Heart left ventricle (tissue), 16 donors: ENCODE data around the gene P2RX3. TPM values are rescaled to one million over a fixed set of nuclear protein-coding genes. Genes with fewer than 3 reads are reported as not detected.

ENCODE experiments used
- ATAC-seq, 4 donors: fragments of 200-7000 bp; cut with Tn5 transposase; one replicate each; pipeline ENCODE4 v1.9.1; 2020 to 2022; ENCODE audit warnings: moderate library complexity in 4 of 4, mild to moderate bottlenecking in 3 of 4, moderate number of reproducible peaks in 1 of 4
- DNase-seq, 5 donors: peaks; one replicate each; pipeline ENCODE4 v3.0.0-alpha.2; 2020
- H3K27ac ChIP-seq, 12 donors: fragments of 200-600 bp; sonication (generic) in 4 of 12; one replicate each; pipeline versions ENCODE4 v1.5.0 to v1.8.0; 2016 to 2022; ENCODE audit warnings: mild to moderate bottlenecking in 2 of 12
- H3K27me3 ChIP-seq, 9 donors: fragments of 200-600 bp; sonication (generic) in 2 of 9; one replicate each; pipeline versions ENCODE4 v1.5.1 to v1.8.0; 2016 to 2022; ENCODE audit warnings: mild to moderate bottlenecking in 3 of 9
- H3K36me3 ChIP-seq, 9 donors: fragments of 200-600 bp; sonication (generic) in 2 of 9; one replicate each; pipeline versions ENCODE4 v1.5.0 to v1.8.0; 2018 to 2022; ENCODE audit warnings: mild to moderate bottlenecking in 2 of 9
- H3K4me1 ChIP-seq, 12 donors: fragments of 200-600 bp; sonication (generic) in 4 of 12; one replicate each; pipeline versions ENCODE4 v1.5.0 to v1.8.0; 2016 to 2022; ENCODE audit warnings: mild to moderate bottlenecking in 3 of 12
- H3K4me3 ChIP-seq, 12 donors: fragments of 200-600 bp; sonication (generic) in 4 of 12; one replicate each; pipeline versions ENCODE4 v1.5.0 to v1.8.0; 2017 to 2022; ENCODE audit warnings: mild to moderate bottlenecking in 9 of 12, moderate library complexity in 4 of 12
- H3K9me3 ChIP-seq, 12 donors: fragments of 200-600 bp; sonication (generic) in 4 of 12; one replicate each; pipeline versions ENCODE4 v1.5.0 to v1.8.0; 2016 to 2022; ENCODE audit warnings: mild to moderate bottlenecking in 1 of 12
- POLR2A ChIP-seq, 2 donors: fragments of 450-650 bp; IDR thresholded peaks; one replicate each; pipeline ENCODE4 v1.6.1; 2017; ENCODE audit warnings: antibody characterized with exemption in 2 of 2, mild to moderate bottlenecking in 2 of 2, moderate library complexity in 2 of 2
- WGBS, 4 donors: extraction: QIAGEN DNeasy Blood & Tissue Kit in 2 of 4; methylation state at CpG; one replicate each; pipeline versions ENCODE4 v1.1.5 to v1.1.7; 2013 to 2018; 5-methylcytosine and 5-hydroxymethylcytosine counted together
- intact Hi-C, 10 donors: fragments of 100-400 bp; cut with DNase I; formaldehyde crosslinking; loops; one replicate each; pipeline versions ENCODE4 v1.11.1 to v1.14.2; 2022
- polyA plus RNA-seq, 2 donors: library from polyadenylated mRNA; stranded (reverse); fragments of 200-250 nt; gene quantifications; one replicate each; pipeline ENCODE4 v1.2.3, GENCODE V29; 2013
- total RNA-seq, 9 donors: library from RNA; depleted of rRNA in 2 of 9; stranded (reverse); fragments of >200 nt in 2 of 9; fragmentation: NEBNext Ultra II Directional in 3 of 9; extraction: Animal tissue kit (Norgen Biotek cat#: 25700) in 3 of 9; gene quantifications; one replicate each; pipeline versions ENCODE4 v1.1.0 to v1.2.4, GENCODE V29; 2016 to 2023
- TF ChIP-seq, protein P1 (sequence below), 12 donors: fragments of 200-600 bp; sonication (generic) in 4 of 12; IDR thresholded peaks; one replicate each; pipeline versions ENCODE4 v1.5.0 to v1.8.0; 2018 to 2022; ENCODE audit warnings: antibody characterized with exemption in 12 of 12, mild to moderate bottlenecking in 5 of 12
- donor health status: ischemic (EF 13 %, LVEDD 7.1; RV severe dilation, severe dysfunction).
- donor health status: healthy with polysubstance abuse.
- donor health status: DM: no; HTN: yes; CAD: no.
- donor health status: DM: no; HTN: no; CAD: no.
- donor health status: ischemic (EF 25% LVEDD 6.9; RV normal size, moderate dysfunction).
- donor health status: ischemic (EF 25% LVEDD 5.7; RV mildly dilated, moderate dysfunction).
- donor health status: healthy.
- donor health status: DM: yes; HTN: yes; CAD: no.
- donor health status: ischemic (EF 35%, LVEDD 5.7; RV mildly dilated, moderate dysfunction).
- donor health status: nonischemic (EF 11% LVEDD 7.7; RV severe dilation, severe dysfunction).
- donor health status: DM: yes; HTN: yes; CAD: no.
- donor health status: PGD.
- donor health status: ischemic (EF 29% LVEDD 5.4; RV normal size, mild dysfunction).
- donor health status: nonischemic (EF 23%, LVEDD 6.1; RV moderate dilation, normal function).

Gene P2RX3
- total and polyA plus RNA-seq, 11 donors = 0.35 to 7.1 (median 1.3) TPM

DNA sequence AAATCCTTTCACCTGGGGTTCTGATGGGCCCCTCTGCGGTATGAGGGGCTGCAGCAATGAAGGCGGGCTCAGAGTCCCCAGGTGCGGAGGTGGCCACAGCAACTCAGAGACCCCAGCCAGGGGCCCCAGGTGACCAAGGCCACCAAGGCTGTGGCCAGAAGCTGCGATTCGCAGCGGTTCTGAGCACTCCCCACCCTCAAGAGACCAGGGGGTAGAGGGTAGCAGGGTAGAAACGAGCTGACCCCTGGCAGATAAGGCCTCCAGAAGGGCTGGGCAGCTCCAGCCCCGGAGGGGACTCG is 14.3 kb upstream of the P2RX3 start:
- Histone ChIP-seq H3K4me3 (peak overlapping the region; percentile 67 to 89 (median 75)), H3K4me1 (peaks cover 4 to 62% (median 32%) of the 10 kb centered on the region in 12 donors), H3K27ac (peak overlapping the region; percentile 88 to 98 (median 94)), H3K27me3 (no peaks in the 10 kb centered on the region), H3K36me3 (peaks cover 0 to 52% (median 40%) of the 10 kb centered on the region in 9 donors), H3K9me3 (no peaks in the 10 kb centered on the region)
- 25 to 29% (median 28%) methylated on average over 9 of the region's 9 CpGs for WGBS, 4 donors
- DNase-seq (no peak), ATAC-seq (no peak)
- intact Hi-C loops = loop anchor here in 1 of 10 donors (5.0 to 10.0 kb wide), 2 partner anchors 47 to 1251 kb away; partner anchors contain the start of genes LPXN and ZFP91
- TF ChIP-seq POLR2A (IDR thresholded peaks at IDR 0.05) = no peak
- TF ChIP-seq, protein P1, sequence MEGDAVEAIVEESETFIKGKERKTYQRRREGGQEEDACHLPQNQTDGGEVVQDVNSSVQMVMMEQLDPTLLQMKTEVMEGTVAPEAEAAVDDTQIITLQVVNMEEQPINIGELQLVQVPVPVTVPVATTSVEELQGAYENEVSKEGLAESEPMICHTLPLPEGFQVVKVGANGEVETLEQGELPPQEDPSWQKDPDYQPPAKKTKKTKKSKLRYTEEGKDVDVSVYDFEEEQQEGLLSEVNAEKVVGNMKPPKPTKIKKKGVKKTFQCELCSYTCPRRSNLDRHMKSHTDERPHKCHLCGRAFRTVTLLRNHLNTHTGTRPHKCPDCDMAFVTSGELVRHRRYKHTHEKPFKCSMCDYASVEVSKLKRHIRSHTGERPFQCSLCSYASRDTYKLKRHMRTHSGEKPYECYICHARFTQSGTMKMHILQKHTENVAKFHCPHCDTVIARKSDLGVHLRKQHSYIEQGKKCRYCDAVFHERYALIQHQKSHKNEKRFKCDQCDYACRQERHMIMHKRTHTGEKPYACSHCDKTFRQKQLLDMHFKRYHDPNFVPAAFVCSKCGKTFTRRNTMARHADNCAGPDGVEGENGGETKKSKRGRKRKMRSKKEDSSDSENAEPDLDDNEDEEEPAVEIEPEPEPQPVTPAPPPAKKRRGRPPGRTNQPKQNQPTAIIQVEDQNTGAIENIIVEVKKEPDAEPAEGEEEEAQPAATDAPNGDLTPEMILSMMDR (IDR thresholded peaks at IDR 0.05) = no peak

DNA sequence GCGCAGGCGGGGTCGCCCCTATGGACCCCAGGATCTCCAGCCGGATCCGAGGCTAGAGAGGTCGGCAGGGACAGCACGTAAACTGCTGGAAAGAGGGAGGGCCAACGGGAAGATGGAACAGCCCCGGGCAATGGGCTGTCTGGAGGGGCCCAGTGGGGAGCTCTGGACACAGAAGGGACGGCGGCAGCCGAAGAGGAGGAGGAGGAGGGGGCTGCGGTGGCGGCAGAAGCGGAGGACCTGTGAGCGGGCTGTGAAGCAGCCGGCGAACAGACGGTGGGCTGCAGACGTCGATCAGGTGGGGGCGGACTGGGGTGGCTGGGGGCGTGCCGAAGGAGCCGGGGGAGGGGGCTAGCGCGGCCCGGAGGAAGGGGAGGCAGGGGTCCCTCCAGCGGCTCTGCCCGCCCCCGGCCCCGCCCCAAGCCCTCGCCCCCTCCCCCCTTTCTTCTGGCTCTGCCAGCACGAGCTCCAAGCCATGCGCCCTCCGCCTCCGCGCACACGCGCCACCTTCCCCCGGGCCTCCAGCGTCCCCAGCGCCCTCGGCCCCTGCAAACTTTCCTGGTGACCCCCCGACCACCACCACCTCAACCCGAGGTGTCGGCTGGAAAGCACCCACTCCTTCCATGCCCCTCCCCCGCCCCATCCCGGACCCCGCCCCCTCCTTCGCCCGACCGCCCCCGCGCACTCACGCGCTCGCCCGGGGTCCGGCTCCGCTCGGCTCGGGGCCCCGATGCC is 13.8 kb upstream of the P2RX3 start:
- Histone ChIP-seq H3K4me1 (peaks cover 4 to 60% (median 32%) of the 10 kb centered on the region in 12 donors), H3K27me3 (no peaks in the 10 kb centered on the region), H3K9me3 (no peaks in the 10 kb centered on the region), H3K4me3 (peak overlapping the region; percentile 67 to 89 (median 75)), H3K27ac (peak overlapping the region; percentile 88 to 98 (median 94)), H3K36me3 (peaks cover 0 to 56% (median 40%) of the 10 kb centered on the region in 9 donors)
- intact Hi-C loops = loop anchor here in 1 of 10 donors (5.0 to 10.0 kb wide), 2 partner anchors 47 to 1250 kb away; partner anchors contain the start of genes LPXN and ZFP91
- peak in 1 of 4 donors; percentile 1 for ATAC-seq
- TF ChIP-seq, protein P1 (IDR thresholded peaks at IDR 0.05) = no peak
- no peak for TF ChIP-seq POLR2A (IDR thresholded peaks at IDR 0.05)
- WGBS, 4 donors = 1 to 3% (median 2%) methylated on average over 30 to 64 of the region's 64 CpGs
- DNase-seq = peak in 3 of 5 donors; percentile 54 to 62 (median 61)

DNA sequence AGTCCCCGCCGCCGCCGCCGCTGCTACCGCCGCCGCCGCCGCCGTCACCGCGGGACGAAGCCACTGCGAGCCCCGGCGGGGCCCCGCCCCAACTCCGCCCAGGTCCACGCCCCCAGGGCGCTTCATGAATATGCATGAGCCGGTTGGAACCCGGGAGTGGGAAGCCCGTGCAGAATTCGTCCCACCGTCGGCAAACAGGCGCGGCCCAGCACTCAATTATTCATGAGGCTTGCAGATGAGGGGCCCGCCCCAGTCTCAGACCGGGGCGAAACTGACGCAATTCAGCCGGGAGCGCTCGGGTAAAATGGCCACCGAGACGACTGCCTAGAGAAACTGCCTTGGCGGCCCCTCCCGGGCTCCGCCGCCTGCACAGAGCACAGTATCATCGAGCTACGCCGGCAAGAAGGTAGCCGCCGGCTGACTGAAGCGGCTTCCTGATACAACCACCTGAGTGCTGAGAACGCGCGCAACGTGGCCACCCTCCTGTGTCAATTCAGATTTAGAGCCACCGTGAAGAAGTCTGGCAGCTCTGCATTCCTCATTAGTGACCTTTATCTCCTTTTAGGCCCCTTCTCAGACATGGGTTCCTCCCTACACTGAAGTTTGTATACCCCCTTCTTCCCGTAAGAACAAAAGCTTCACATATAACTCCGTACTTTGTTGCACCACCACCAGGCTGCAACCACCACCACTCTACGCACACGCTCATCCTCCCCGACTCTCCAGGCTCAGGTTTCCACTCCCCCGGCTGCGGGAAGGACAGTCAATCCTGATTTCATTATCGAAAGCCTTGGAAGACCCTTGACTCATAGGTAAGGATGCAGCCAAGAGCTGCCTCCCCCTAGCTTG is 13.0 kb upstream of the P2RX3 start, which contains the start of gene TNKS1BP1:
TSS of gene TNKS1BP1 (minus strand) at position 67 of the 849 bp plus-strand sequence. CDS start 3,067 bp downstream, outside the sequence.
- H3K4me1 ChIP-seq = peaks cover 4 to 55% (median 32%) of the 10 kb centered on the region in 12 donors
- peak within 1 kb of the TSS; percentile 67 to 89 (median 75) for H3K4me3 ChIP-seq
- intact Hi-C loops = loop anchor here in 2 of 10 donors (5.0 to 10.0 kb wide), 2 partner anchors 48 to 1250 kb away; partner anchors contain the start of genes LPXN (in 1 of the 2) and ZFP91 (in 1 of the 2)
- H3K9me3 ChIP-seq = no peaks in the 10 kb centered on the region
- H3K27me3 ChIP-seq = no peaks in the 10 kb centered on the region
- WGBS, 4 donors = 1 to 2% (median 1%) methylated on average over 31 to 61 of the region's 61 CpGs
- DNase-seq (peak; percentile 97 to 98 (median 98)), ATAC-seq (peak; percentile 84 to 90 (median 88))
- peaks cover 0 to 56% (median 43%) of the 10 kb centered on the region in 9 donors for H3K36me3 ChIP-seq
- TF ChIP-seq, protein P1 (IDR thresholded peaks at IDR 0.05) = peak in 1 of 12 donors; percentile 11
- peak; percentile 9 to 90 for TF ChIP-seq POLR2A (IDR thresholded peaks at IDR 0.05)
- H3K27ac ChIP-seq = peak within 1 kb of the TSS; percentile 88 to 98 (median 94)
